Neuronal stem cell (in vitro differentiated cells): Measurements from ENCODE around the gene HOXB1.

ENCODE experiments used
- DNase-seq: peaks from one replicate; pipeline ENCODE4 v3.0.0-alpha.2; 2013; ENCODE audit warnings: low spot score
- H2AFZ ChIP-seq: one replicate; pipeline ENCODE4 v1.6.1; 2013; ENCODE audit warnings: mild to moderate bottlenecking, low read length, inconsistent platforms
- H2AK5ac ChIP-seq: 2 replicates; pipeline ENCODE4 v1.6.1; 2013; ENCODE audit warnings: low read depth, mild to moderate bottlenecking, inconsistent platforms, low read length, moderate library complexity, mixed read lengths
- H2BK120ac ChIP-seq: 2 replicates; pipeline ENCODE4 v1.6.1; 2013; ENCODE audit warnings: low read depth, mild to moderate bottlenecking, inconsistent platforms, low read length, moderate library complexity, mixed read lengths
- H2BK12ac ChIP-seq: one replicate; pipeline ENCODE4 v1.6.1; 2013; ENCODE audit warnings: low read length, inconsistent platforms
- H2BK15ac ChIP-seq: 2 replicates; pipeline ENCODE4 v1.6.1; 2013; ENCODE audit warnings: mild to moderate bottlenecking, low read length, inconsistent platforms, mixed read lengths
- H2BK5ac ChIP-seq: one replicate; pipeline ENCODE4 v1.6.1; 2013; ENCODE audit warnings: inconsistent platforms, mild to moderate bottlenecking, low read length, moderate library complexity
- H3K14ac ChIP-seq: one replicate; pipeline ENCODE4 v1.6.1; 2013; ENCODE audit warnings: low read length, inconsistent platforms
- H3K18ac ChIP-seq: 2 replicates; pipeline ENCODE4 v1.6.1; 2013; ENCODE audit warnings: low read length, inconsistent platforms
- H3K23ac ChIP-seq: 2 replicates; pipeline ENCODE4 v1.6.1; 2013; ENCODE audit warnings: low read depth, mild to moderate bottlenecking, mixed read lengths, low read length, inconsistent platforms; ENCODE audit not compliant: poor library complexity
- H3K27ac ChIP-seq: replicated peaks from 3 replicates; pipeline ENCODE4 v1.5.1; 2013; ENCODE audit warnings: low read length, inconsistent platforms
- H3K27me3 ChIP-seq, 3 experiments: 2 replicates each; pipeline ENCODE4 v1.6.1; 2013; ENCODE audit warnings: low read length in 3 of 3, mild to moderate bottlenecking in 2 of 3, inconsistent platforms in 1 of 3, low read depth in 1 of 3, mixed read lengths in 1 of 3, moderate library complexity in 1 of 3; ENCODE audit not compliant: control insufficient read depth in 3 of 3, insufficient read depth in 3 of 3
- H3K36me3 ChIP-seq, 2 donors: replicated peaks in 1 of 2; 2 replicates each; pipeline ENCODE4 v1.6.1; 2013; ENCODE audit warnings: low read length in 2 of 2; ENCODE audit not compliant: control insufficient read depth in 2 of 2, insufficient read depth in 2 of 2
- H3K4ac ChIP-seq: 2 replicates; pipeline ENCODE4 v1.6.1; 2013; ENCODE audit warnings: inconsistent platforms, mild to moderate bottlenecking, low read length, moderate library complexity
- H3K4me1 ChIP-seq, 2 donors: 1 replicate in 1 of 2; 2 replicates in 1 of 2; pipeline ENCODE4 v1.6.1; 2013; ENCODE audit warnings: low read length in 2 of 2, low read depth in 1 of 2; ENCODE audit not compliant: control insufficient read depth in 2 of 2, insufficient read depth in 1 of 2
- H3K4me2 ChIP-seq: one replicate; pipeline ENCODE4 v1.6.1; 2013; ENCODE audit warnings: mild to moderate bottlenecking, low read length, inconsistent platforms; ENCODE audit not compliant: insufficient read depth, poor library complexity, severe bottlenecking
- H3K4me3 ChIP-seq, 2 donors: 2 replicates each; pipeline ENCODE4 v1.5.1; 2013; ENCODE audit warnings: low read length in 2 of 2, mild to moderate bottlenecking in 2 of 2, inconsistent platforms in 1 of 2, moderate library complexity in 1 of 2
- H3K79me1 ChIP-seq: one replicate; pipeline ENCODE4 v1.6.1; 2013; ENCODE audit warnings: low read depth, mild to moderate bottlenecking, inconsistent platforms, low read length, moderate library complexity
- H3K9ac ChIP-seq: one replicate; pipeline ENCODE4 v1.6.1; 2013; ENCODE audit warnings: mild to moderate bottlenecking, low read depth, low read length, inconsistent platforms; ENCODE audit not compliant: poor library complexity
- H3K9me3 ChIP-seq, 2 donors: replicated peaks in 1 of 2; 2 replicates each; pipeline versions ENCODE3 to v1.6.1; 2013; ENCODE audit warnings: low read length in 2 of 2, mild to moderate bottlenecking in 2 of 2, inconsistent platforms in 1 of 2, low read depth in 1 of 2, mixed read lengths in 1 of 2, moderate library complexity in 1 of 2; ENCODE audit not compliant: control insufficient read depth in 2 of 2, insufficient read depth in 1 of 2
- H4K8ac ChIP-seq: one replicate; pipeline ENCODE4 v1.6.1; 2013; ENCODE audit warnings: low read depth, mild to moderate bottlenecking, inconsistent platforms, low read length, moderate library complexity
- H4K91ac ChIP-seq: one replicate; pipeline ENCODE4 v1.6.1; 2013; ENCODE audit warnings: low read length, low read depth, mild to moderate bottlenecking, inconsistent platforms; ENCODE audit not compliant: poor library complexity
- WGBS, 2 donors: extraction: QIAGEN DNeasy Blood & Tissue Kit; methylation state at CpG; one replicate each; pipeline ENCODE4 v1.1.7; 2013; ENCODE audit warnings: missing lambda C conversion rate in 2 of 2, mixed read lengths in 1 of 2; ENCODE audit not compliant: insufficient read length in 2 of 2, insufficient replicate concordance in 1 of 2; ENCODE audit errors: extremely low coverage in 2 of 2; 5-methylcytosine and 5-hydroxymethylcytosine counted together

Gene HOXB1

DNA sequence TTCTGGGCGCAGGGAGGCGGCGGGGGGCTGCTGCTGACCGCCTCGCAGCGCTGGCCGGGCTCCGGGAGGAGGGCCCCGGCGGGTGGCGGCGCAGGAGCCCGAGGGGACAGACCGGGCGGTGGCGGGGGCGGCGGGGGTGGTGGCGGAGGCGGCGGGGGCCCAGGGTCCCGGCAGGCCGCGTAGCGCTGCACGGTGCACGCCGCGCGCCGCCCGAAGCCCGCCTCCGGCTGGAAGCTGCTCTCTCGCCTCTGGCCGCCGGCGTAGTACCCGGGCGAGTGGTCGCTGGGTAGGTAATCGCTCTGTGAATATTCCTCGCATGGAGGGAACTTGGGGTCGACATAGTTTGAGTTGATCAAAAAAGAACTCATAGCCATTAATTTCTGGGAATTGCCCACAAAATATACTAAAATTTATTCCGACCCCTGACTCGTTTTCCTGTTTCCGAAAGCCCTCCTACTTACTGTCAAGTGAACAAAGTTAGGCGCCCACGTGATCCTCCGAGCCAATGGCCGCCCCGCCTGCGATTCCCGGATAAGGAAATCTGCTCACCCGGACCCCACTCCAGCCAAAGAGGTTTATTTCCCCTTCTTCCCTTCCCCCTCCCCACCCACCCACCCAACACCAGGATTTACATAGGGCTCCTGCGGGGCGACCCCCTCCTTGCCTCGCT lies 47.3 kb upstream of the HOXB1 start, which contains the start of gene HOXB4:
Gene HOXB4 (minus strand): TSS at position 405 of the 670 bp plus-strand sequence. CDS start 31 bp downstream, at position 374.
- Histone ChIP-seq H2BK5ac (no peak within 1 kb of the TSS), H3K4me2 (peak within 1 kb of the TSS; percentile 4), H3K27me3 (peaks cover 77 to 98% (median 97%) of the 10 kb centered on the region in 3 experiments), H2BK12ac (no peak within 1 kb of the TSS), H2AK5ac (no peak within 1 kb of the TSS), H4K91ac (no peak within 1 kb of the TSS), H3K79me1 (peaks cover 1% of the 10 kb centered on the region), H2BK120ac (no peak within 1 kb of the TSS), H2BK15ac (no peak within 1 kb of the TSS), H4K8ac (no peak within 1 kb of the TSS), H3K36me3 (no peaks in the 10 kb centered on the region), H3K4me3 (peak within 1 kb of the TSS; percentile 17 to 33), H3K4me1 (no peaks in the 10 kb centered on the region), H2AFZ (peak within 1 kb of the TSS; percentile 85), H3K23ac (peak within 1 kb of the TSS; percentile 49), H3K9me3 (peaks cover 0 to 4% of the 10 kb centered on the region in 2 donors), H3K14ac (peak within 1 kb of the TSS; percentile 32), H3K4ac (no peak within 1 kb of the TSS), H3K9ac (peak within 1 kb of the TSS; percentile 40), H3K18ac (no peak within 1 kb of the TSS), H3K27ac (no peak within 1 kb of the TSS)
- DNase-seq = no peak
- WGBS, 2 donors = no CpG with 5 or more reads among the region's 58 CpGs

DNA sequence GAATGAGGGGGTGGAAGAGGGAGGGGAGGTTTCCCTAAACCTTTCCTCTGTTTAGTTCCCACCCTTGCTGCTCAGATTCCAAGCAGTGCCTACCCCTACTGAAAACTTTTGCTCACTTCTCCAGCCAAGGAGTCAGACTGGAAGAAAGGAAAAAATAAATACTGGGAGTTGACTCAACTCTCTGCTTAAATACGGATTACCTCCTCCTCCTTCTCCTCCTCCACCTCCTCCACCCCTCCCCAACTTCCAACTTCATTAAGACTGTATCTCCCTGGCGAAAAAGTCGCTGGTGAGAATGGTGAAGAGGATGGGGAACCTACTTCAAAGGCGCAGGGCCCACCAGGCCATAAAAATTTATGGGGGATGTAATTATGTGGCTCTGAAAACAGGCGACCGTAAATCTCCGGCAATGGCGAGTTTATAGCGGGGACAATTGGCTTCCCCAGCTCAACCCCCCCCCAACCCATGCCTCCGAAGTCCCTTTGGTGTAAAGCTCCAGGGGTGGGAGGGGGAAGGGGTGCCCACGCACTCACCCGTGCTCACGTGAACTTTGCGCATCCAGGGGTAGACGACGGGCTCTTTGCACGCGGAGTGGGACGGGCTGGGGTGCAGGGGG lies 46.6 kb upstream of the HOXB1 start:
- Histone ChIP-seq H3K23ac (no peak overlapping the region), H3K79me1 (peaks cover 1% of the 10 kb centered on the region), H3K4ac (no peak overlapping the region), H2AK5ac (no peak overlapping the region), H2BK15ac (no peak overlapping the region), H4K91ac (no peak overlapping the region), H3K4me3 (no peak overlapping the region), H3K27me3 (peaks cover 77 to 98% (median 97%) of the 10 kb centered on the region in 3 experiments), H3K18ac (no peak overlapping the region), H2AFZ (peak overlapping the region; percentile 60), H4K8ac (no peak overlapping the region), H3K27ac (no peak overlapping the region), H3K4me1 (no peaks in the 10 kb centered on the region), H3K14ac (peak overlapping the region; percentile 32), H2BK12ac (no peak overlapping the region), H3K9me3 (peaks cover 0 to 4% of the 10 kb centered on the region in 2 donors), H3K36me3 (no peaks in the 10 kb centered on the region), H3K9ac (peak overlapping the region; percentile 40), H2BK120ac (no peak overlapping the region), H2BK5ac (no peak overlapping the region), H3K4me2 (no peak overlapping the region)
- no peak for DNase-seq
- no CpG with 5 or more reads among the region's 19 CpGs for WGBS, 2 donors

DNA sequence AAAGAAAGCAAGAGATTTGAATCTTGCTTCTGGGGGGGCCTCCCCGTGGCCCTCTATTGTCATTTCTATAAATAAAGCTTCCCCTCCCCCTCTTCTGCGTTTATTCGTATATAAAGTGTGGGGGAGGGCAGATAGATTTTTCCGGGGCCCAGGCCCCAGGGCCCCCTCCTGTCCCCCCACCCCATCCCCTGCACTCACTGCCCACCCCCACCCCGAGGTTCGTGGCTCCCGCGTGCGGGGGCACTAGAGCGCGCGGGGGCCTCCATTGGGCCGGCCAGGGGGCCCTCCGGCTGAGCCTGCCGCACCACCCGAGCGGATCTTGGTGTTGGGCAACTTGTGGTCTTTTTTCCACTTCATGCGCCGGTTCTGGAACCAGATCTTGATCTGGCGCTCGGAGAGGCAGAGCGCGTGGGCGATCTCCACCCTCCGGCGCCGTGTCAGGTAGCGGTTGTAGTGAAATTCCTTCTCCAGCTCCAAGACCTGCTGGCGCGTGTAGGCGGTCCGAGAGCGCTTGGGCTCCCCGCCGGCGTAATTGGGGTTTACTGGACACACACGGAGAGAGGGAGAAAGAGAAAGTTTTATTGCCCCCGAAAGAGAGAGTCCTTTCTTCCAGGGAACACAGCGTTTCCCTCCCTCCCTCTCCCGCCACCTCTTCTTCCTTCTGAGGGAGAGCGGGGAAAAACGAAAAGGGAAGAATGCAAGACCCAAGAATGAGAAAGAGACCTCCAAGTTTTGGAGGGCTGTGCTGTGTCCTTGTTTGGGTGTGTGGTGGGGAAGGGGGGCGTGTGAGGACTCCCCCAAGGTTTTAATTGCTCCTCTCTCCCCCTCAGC lies 45.9 kb upstream of the HOXB1 start:
- Histone ChIP-seq H3K18ac (no peak overlapping the region), H2AFZ (no peak overlapping the region), H3K4me2 (no peak overlapping the region), H4K8ac (no peak overlapping the region), H2BK120ac (no peak overlapping the region), H3K9me3 (peaks cover 0 to 4% of the 10 kb centered on the region in 2 donors), H3K4ac (no peak overlapping the region), H2BK5ac (no peak overlapping the region), H2BK12ac (no peak overlapping the region), H3K14ac (no peak overlapping the region), H3K23ac (no peak overlapping the region), H2AK5ac (no peak overlapping the region), H3K9ac (no peak overlapping the region), H3K27me3 (peaks cover 76 to 98% (median 97%) of the 10 kb centered on the region in 3 experiments), H3K4me3 (no peak overlapping the region), H3K79me1 (no peaks in the 10 kb centered on the region), H3K27ac (no peak overlapping the region), H4K91ac (no peak overlapping the region), H3K36me3 (no peaks in the 10 kb centered on the region), H2BK15ac (no peak overlapping the region), H3K4me1 (no peaks in the 10 kb centered on the region)
- DNase-seq = no peak
- no CpG with 5 or more reads among the region's 43 CpGs for WGBS, 2 donors
